ENCODE results near the gene ALG12. TPM values are rescaled to one million over a fixed set of nuclear protein-coding genes. Genes with fewer than 3 reads are reported as not detected.
A peak's percentile ranks its signal among the peaks of the same experiment; 100 is the strongest.

ALG12 gene
- polyA plus RNA-seq, 3 donors, result 22.7 to 28.2 (median 27.0) TPM

GRCh38 chr22:49894322-49895054 is 23.8 kb downstream of the ALG12 start:
- DNase-seq (ENCODE audit: low read depth in 3 of 3, low spot score in 2 of 3), result no peak

GRCh38 chr22:49893025-49893424 is 25.2 kb downstream of the ALG12 start:
- DNase-seq (ENCODE audit: low read depth in 3 of 3, low spot score in 2 of 3), result no peak

GRCh38 chr22:49892226-49892899 is 25.9 kb downstream of the ALG12 start:
- DNase-seq (ENCODE audit: low read depth in 3 of 3, low spot score in 2 of 3), result no peak

GRCh38 chr22:49889071-49889470 is 29.2 kb downstream of the ALG12 start:
- no peak for DNase-seq (ENCODE audit: low read depth in 3 of 3, low spot score in 2 of 3)

GRCh38 chr22:49887702-49888101 is 30.5 kb downstream of the ALG12 start:
- DNase-seq (ENCODE audit: low read depth in 3 of 3, low spot score in 2 of 3), result peak; percentile 10 to 45 (median 25)

GRCh38 chr22:49887064-49887451 is 31.2 kb downstream of the ALG12 start:
- no peak for DNase-seq (ENCODE audit: low read depth in 3 of 3, low spot score in 2 of 3)

GRCh38 chr22:49886346-49887063 is 31.7 kb downstream of the ALG12 start:
- no peak for DNase-seq (ENCODE audit: low read depth in 3 of 3, low spot score in 2 of 3)

GRCh38 chr22:49885881-49886280 is 32.4 kb downstream of the ALG12 start:
- no peak for DNase-seq (ENCODE audit: low read depth in 3 of 3, low spot score in 2 of 3)

- DNase-seq (ENCODE audit: low read depth in 3 of 3, low spot score in 2 of 3), result no peak
Observed at GRCh38 chr22:49885281-49885680, 33.0 kb downstream of the ALG12 start.

GRCh38 chr22:49884503-49885260 is 33.6 kb downstream of the ALG12 start:
- no peak for DNase-seq (ENCODE audit: low read depth in 3 of 3, low spot score in 2 of 3)

GRCh38 chr22:49884075-49884474 is 34.2 kb downstream of the ALG12 start:
- DNase-seq (ENCODE audit: low read depth in 3 of 3, low spot score in 2 of 3), result no peak

- DNase-seq (ENCODE audit: low read depth in 3 of 3, low spot score in 2 of 3), result no peak
Observed at GRCh38 chr22:49883294-49883640, 35.0 kb downstream of the ALG12 start.

- no peak for DNase-seq (ENCODE audit: low read depth in 3 of 3, low spot score in 2 of 3)
Observed at GRCh38 chr22:49882519-49883293, 35.5 kb downstream of the ALG12 start.

GRCh38 chr22:49881856-49882255 is 36.4 kb downstream of the ALG12 start:
- DNase-seq (ENCODE audit: low read depth in 3 of 3, low spot score in 2 of 3), result no peak

GRCh38 chr22:49880281-49880680 is 38.0 kb downstream of the ALG12 start:
- DNase-seq (ENCODE audit: low read depth in 3 of 3, low spot score in 2 of 3), result no peak

- DNase-seq (ENCODE audit: low read depth in 3 of 3, low spot score in 2 of 3), result no peak
Observed at GRCh38 chr22:49879871-49880270, 38.4 kb downstream of the ALG12 start.

GRCh38 chr22:49878206-49878605 is 40.0 kb downstream of the ALG12 start:
- no peak for DNase-seq (ENCODE audit: low read depth in 3 of 3, low spot score in 2 of 3)

- DNase-seq (ENCODE audit: low read depth in 3 of 3, low spot score in 2 of 3), result no peak
Observed at GRCh38 chr22:49877642-49878041, 40.6 kb downstream of the ALG12 start.

- no peak for DNase-seq (ENCODE audit: low read depth in 3 of 3, low spot score in 2 of 3)
Observed at GRCh38 chr22:49873228-49873940, 44.9 kb downstream of the ALG12 start.

GRCh38 chr22:49872347-49872746 is 45.9 kb downstream of the ALG12 start:
- DNase-seq (ENCODE audit: low read depth in 3 of 3, low spot score in 2 of 3), result no peak

Data from right renal cortex interstitium (tissue), 3 donors.